ENCODE data around the gene CLTCL1. TPM values are rescaled to one million over a fixed set of nuclear protein-coding genes. Genes with fewer than 3 reads are reported as not detected.

Gene CLTCL1
- total and polyA plus RNA-seq, 2 experiments from 2014 or later, result 6.6 to 15.1 TPM

- TF ChIP-seq ZNF462 (CRISPR knock-in tag; IDR thresholded peaks at IDR 0.05) (no peak), CTCF (conservative IDR thresholded peaks at IDR 0.05; ENCODE audit: low read depth in 2 of 2) (no peak), NANOG (IDR thresholded peaks at IDR 0.05; ENCODE audit: borderline replicate concordance) (no peak), CREB1 (CRISPR knock-in tag; IDR thresholded peaks at IDR 0.05; ENCODE audit: low read depth) (no peak)
- Mint-ChIP-seq H3K27ac (no peak overlapping the region), H3K4me3 (no peak overlapping the region), H3K36me3 (ENCODE audit: low read depth) (peaks cover 13% of the 10 kb centered on the region; the same call in 2 of the 3 replicates), H3K27me3 (ENCODE audit: insufficient read depth, low read depth, poor library complexity) (no peaks in the 10 kb centered on the region), H3K4me1 (no peaks in the 10 kb centered on the region), H3K9me3 (peaks cover 5% of the 10 kb centered on the region; the same call in 1 of the 3 replicates)
- Histone ChIP-seq H3K79me2 (replicated peaks; ENCODE audit: insufficient read depth) (no peaks in the 10 kb centered on the region), H3K27ac (ENCODE audit: low read depth) (0 out of 2 replicates have a peak overlapping the region, but pooled peaks have one; percentile 21), H3F3A (replicated peaks; ENCODE audit: low read depth) (no peaks in the 10 kb centered on the region), H3K4me1 (ENCODE audit: insufficient read depth) (no peaks in the 10 kb centered on the region; the same call in 1 of the 2 replicates), H3K36me3 (ENCODE audit: insufficient read depth) (no peaks in the 10 kb centered on the region), H3K4me3 (no peak overlapping the region), H4K20me1 (replicated peaks; ENCODE audit: insufficient read depth) (peaks cover 5% of the 10 kb centered on the region; the same call in 1 of the 2 replicates), H3K9me2 (ENCODE audit: insufficient read depth) (no peaks in the 10 kb centered on the region), H2AFZ (no peak overlapping the region), H3K4me2 (no peak overlapping the region), H3K27me3 (ENCODE audit: insufficient read depth) (no peaks in the 10 kb centered on the region)
- ATAC-seq (no peak), DNase-seq (ENCODE audit: low spot score) (no peak)
Measured at GRCh38 chr22:19271856-19272535, 19.5 kb downstream of the CLTCL1 start.

Data from GM23338 (cell line).